Panc1 (cell line): ENCODE measurements around the gene OR8D2. TPM values are rescaled to one million over a fixed set of nuclear protein-coding genes. Genes with fewer than 3 reads are reported as not detected.

Experiments
- ATAC-seq: fragments of 200-7000 bp; cut with Tn5 transposase; 2 replicates; pipeline ENCODE4 v1.9.1; 2020; ENCODE audit warnings: mild to moderate bottlenecking, moderate library complexity
- BruUV-seq: library from RNA; stranded (reverse); fragments of 400-500 nt; replicated peaks from 2 replicates; lab custom pipeline; 2021; lab: Mats Ljungman, UMichigan
- CTCF ChIA-PET: fragments of 300-600 bp; sonication (Branson Sonifier 250); formaldehyde crosslinking; loops from one replicate; lab custom pipeline; 2022; ENCODE audit warnings: antibody characterized with exemption; lab: Charles Lee
- POLR2A ChIA-PET: fragments of 300-600 bp; sonication (Branson Sonifier 250); formaldehyde crosslinking; loops from one replicate; lab custom pipeline; 2022; ENCODE audit warnings: antibody characterized with exemption; lab: Charles Lee
- DNase-seq: peaks from one replicate; pipeline ENCODE4 v3.0.0-alpha.2; 2010; ENCODE audit warnings: low read depth, low spot score
- H3K27ac ChIP-seq: 2 replicates; pipeline ENCODE4 v1.5.1; 2011; ENCODE audit warnings: mild to moderate bottlenecking, low read length, inconsistent platforms
- H3K27me3 ChIP-seq: fragments of 200-500 bp; sonication (Bioruptor generic); 2 replicates; pipeline ENCODE4 v1.6.0; 2014; ENCODE audit warnings: low read length, inconsistent platforms; ENCODE audit not compliant: control insufficient read depth, insufficient read depth
- H3K36me3 ChIP-seq: fragments of 200-500 bp; sonication (Bioruptor generic); 2 replicates; pipeline ENCODE4 v1.5.1; 2014; ENCODE audit warnings: inconsistent platforms, mild to moderate bottlenecking, low read length, moderate library complexity; ENCODE audit not compliant: control insufficient read depth, insufficient read depth
- H3K4me1 ChIP-seq: 2 replicates; pipeline ENCODE4 v1.5.1; 2011; ENCODE audit warnings: inconsistent platforms, mild to moderate bottlenecking, low read length, moderate library complexity; ENCODE audit not compliant: control insufficient read depth, insufficient read depth
- H3K4me3 ChIP-seq, 2 experiments: 2 replicates each; pipeline ENCODE4 v1.5.1; 2011 to 2012; ENCODE audit warnings: low read depth in 2 of 2, low read length in 2 of 2, mild to moderate bottlenecking in 2 of 2, inconsistent platforms in 1 of 2, moderate library complexity in 1 of 2
- H3K9me3 ChIP-seq: fragments of 200-500 bp; sonication (Bioruptor generic); 2 replicates; pipeline ENCODE4 v1.5.1; 2014; ENCODE audit warnings: low read depth, mild to moderate bottlenecking, inconsistent platforms, low read length, moderate library complexity; ENCODE audit not compliant: control insufficient read depth, insufficient read depth
- CTCF ChIP-seq: fragments of 450-650 bp; IDR thresholded peaks from 2 replicates; pipeline ENCODE4 v1.5.1; 2017; ENCODE audit warnings: mild to moderate bottlenecking
- POLR2AphosphoS5 ChIP-seq: IDR thresholded peaks from 2 replicates; pipeline ENCODE4 v1.6.1; 2012; ENCODE audit warnings: mild to moderate bottlenecking, low read depth, low read length, moderate library complexity
- REST ChIP-seq, 2 experiments: IDR thresholded peaks; 2 replicates each; pipeline ENCODE4 v1.6.1; 2011 to 2012; ENCODE audit warnings: low read depth in 2 of 2, control low read depth in 1 of 2, low read length in 1 of 2, mild to moderate bottlenecking in 1 of 2, moderate library complexity in 1 of 2; ENCODE audit not compliant: insufficient read depth in 1 of 2
- SIN3A ChIP-seq: IDR thresholded peaks from 2 replicates; pipeline ENCODE4 v1.6.1; 2012; ENCODE audit warnings: low read depth, mild to moderate bottlenecking, low read length, moderate library complexity, borderline replicate concordance; ENCODE audit not compliant: insufficient read depth
- TCF7L2 ChIP-seq: IDR thresholded peaks from 2 replicates; pipeline ENCODE4 v1.6.1; 2011; ENCODE audit warnings: mild to moderate bottlenecking, low read depth, low read length, inconsistent platforms
- in situ Hi-C: cut with HindIII; loops from 2 replicates; pipeline ENCODE4 v1.10.0; 2016; ENCODE audit warnings: low sequenced_read_pairs, low pct_unique_long_range_greater_than_20kb
- intact Hi-C: fragments of 100-400 bp; cut with micrococcal nuclease; formaldehyde crosslinking; loops from one replicate; pipeline ENCODE4 v1.10.0; 2022; ENCODE audit not compliant: unreplicated experiment
- total RNA-seq: library from RNA; stranded (reverse); gene quantifications from one replicate; pipeline ENCODE4 v1.2.1, GENCODE V29; 2021; ENCODE audit not compliant: unreplicated experiment

Gene OR8D2
- total RNA-seq, 1 experiment from 2014 or later, result not detected

- TF ChIP-seq SIN3A (no peak), REST (IDR thresholded peaks at IDR 0.05; ENCODE audit: insufficient read depth in 1 of 2, low read depth in 2 of 2, low read length in 1 of 2) (no peak), CTCF (no peak), POLR2AphosphoS5 (no peak), TCF7L2 (no peak)
- ATAC-seq (no peak), DNase-seq (no peak)
- no peaks in the 10 kb centered on the region for H3K4me1 ChIP-seq
- no TSS peak for BruUV-seq
- ChIA-PET CTCF (no interaction called here), POLR2A (no interaction called here)
- no peak overlapping the region for H3K4me3 ChIP-seq
- in situ Hi-C loops (no loop called here), intact Hi-C loops (no loop called here)
- H3K27me3 ChIP-seq, result no peaks in the 10 kb centered on the region
- no peaks in the 10 kb centered on the region for H3K36me3 ChIP-seq
- H3K27ac ChIP-seq, result no peak overlapping the region
- no peaks in the 10 kb centered on the region for H3K9me3 ChIP-seq
Observed at GRCh38 chr11:124302347-124303125, 17.5 kb downstream of the OR8D2 start.

- H3K9me3 ChIP-seq, result no peaks in the 10 kb centered on the region
- no peaks in the 10 kb centered on the region for H3K36me3 ChIP-seq
- no peak for TF ChIP-seq TCF7L2
- no peak for TF ChIP-seq REST (IDR thresholded peaks at IDR 0.05; ENCODE audit: insufficient read depth in 1 of 2, low read depth in 2 of 2, low read length in 1 of 2)
- no peak for TF ChIP-seq CTCF
- no peak for TF ChIP-seq SIN3A
- no peak for TF ChIP-seq POLR2AphosphoS5
- no peak overlapping the region for H3K27ac ChIP-seq
- H3K27me3 ChIP-seq, result no peaks in the 10 kb centered on the region
- in situ Hi-C loops (no loop called here), intact Hi-C loops (no loop called here)
- ChIA-PET CTCF (no interaction called here), POLR2A (no interaction called here)
- DNase-seq (no peak), ATAC-seq (no peak)
- H3K4me3 ChIP-seq, result no peak overlapping the region
- BruUV-seq, result no TSS peak
- no peaks in the 10 kb centered on the region for H3K4me1 ChIP-seq
Observed at GRCh38 chr11:124301548-124301947, 18.4 kb downstream of the OR8D2 start.
